ENCODE results near the gene CTLA4. TPM values are rescaled to one million over a fixed set of nuclear protein-coding genes. Genes with fewer than 3 reads are reported as not detected.
A peak's percentile ranks its signal among the peaks of the same experiment; 100 is the strongest.

CTLA4 gene
- total and polyA plus RNA-seq, 12 donors, result 0.13 to 1.6 (median 0.61) TPM; not detected in 4

GRCh38 chr2:203909974-203910373 lies 42.4 kb downstream of the CTLA4 start:
- 38 to 53% methylated on average over 5 of the region's 5 CpGs for WGBS, 2 donors
- peak in 1 of 8 donors; percentile 13 for ATAC-seq
- H3K27ac ChIP-seq, result peak overlapping the region in 3 of 10 donors; percentile 18 to 59 (median 44)
- peak in 1 of 9 donors; percentile 4 for TF ChIP-seq CTCF (IDR thresholded peaks at IDR 0.05)
- intact Hi-C loops (cut with DNase I), result loop anchor here (2.0 to 10.0 kb wide), 7 partner anchors 93 to 428 kb away; no protein-coding TSS in a partner anchor
- H3K4me1 ChIP-seq, result peaks cover 3 to 33% (median 7%) of the 10 kb centered on the region in 9 donors
- no peaks in the 10 kb centered on the region for H3K9me3 ChIP-seq
- DNase-seq, result no peak
- H3K27me3 ChIP-seq, result no peaks in the 10 kb centered on the region
- H3K4me3 ChIP-seq, result peak overlapping the region in 7 of 10 donors; percentile 19 to 48 (median 35)
- no peaks in the 10 kb centered on the region for H3K36me3 ChIP-seq

GRCh38 chr2:203913947-203914346 lies 46.4 kb downstream of the CTLA4 start:
- Histone ChIP-seq H3K4me1 (peaks cover 2 to 35% (median 16%) of the 10 kb centered on the region in 9 donors), H3K9me3 (no peaks in the 10 kb centered on the region), H3K36me3 (no peaks in the 10 kb centered on the region), H3K27ac (no peak overlapping the region), H3K27me3 (no peaks in the 10 kb centered on the region), H3K4me3 (no peak overlapping the region)
- intact Hi-C loops (cut with DNase I), result loop anchor here in 1 of 10 donors (5.0 kb wide), 1 partner anchor 432 kb away; no protein-coding TSS in a partner anchor
- DNase-seq, result no peak
- ATAC-seq, result no peak
- no peak for TF ChIP-seq CTCF (IDR thresholded peaks at IDR 0.05)
- WGBS, 2 donors, result 82 to 83% methylated on average over 8 of the region's 8 CpGs

GRCh38 chr2:203914546-203915182 lies 47.1 kb downstream of the CTLA4 start:
- intact Hi-C loops (cut with DNase I), result loop anchor here in 1 of 10 donors (5.0 kb wide), 1 partner anchor 432 kb away; no protein-coding TSS in a partner anchor
- no peak for ATAC-seq
- TF ChIP-seq CTCF (IDR thresholded peaks at IDR 0.05), result no peak

GRCh38 chr2:203915256-203915655 lies 47.7 kb downstream of the CTLA4 start:
- ATAC-seq (peak in 1 of 8 donors; percentile 23), DNase-seq (no peak)
- WGBS, 2 donors, result 71 to 81% methylated on average over 7 of the region's 7 CpGs
- Histone ChIP-seq H3K27ac (no peak overlapping the region), H3K27me3 (no peaks in the 10 kb centered on the region), H3K4me3 (no peak overlapping the region), H3K36me3 (no peaks in the 10 kb centered on the region), H3K4me1 (peaks cover 0 to 25% (median 13%) of the 10 kb centered on the region in 9 donors), H3K9me3 (no peaks in the 10 kb centered on the region)
- intact Hi-C loops (cut with DNase I), result no loop called here
- no peak for TF ChIP-seq CTCF (IDR thresholded peaks at IDR 0.05)

More at GRCh38 chr2:203914546-203915182, 47.1 kb downstream of the CTLA4 start:
- Histone ChIP-seq H3K4me3 (no peak overlapping the region), H3K27me3 (no peaks in the 10 kb centered on the region), H3K4me1 (peaks cover 0 to 31% (median 14%) of the 10 kb centered on the region in 9 donors), H3K36me3 (no peaks in the 10 kb centered on the region), H3K27ac (no peak overlapping the region), H3K9me3 (no peaks in the 10 kb centered on the region)
- WGBS, 2 donors, result 65 to 66% methylated on average over 8 of the region's 8 CpGs
- no peak for DNase-seq

Data from heart right ventricle (tissue), 16 donors.